ENCODE results near the gene SLFN12L. TPM values are rescaled to one million over a fixed set of nuclear protein-coding genes. Genes with fewer than 3 reads are reported as not detected.
"Not testable (repeated sequence)": the region's sequence is repeated elsewhere in the genome, so short reads cannot be mapped to it uniquely, and the experiment has no call there.

Gene SLFN12L
- total RNA-seq, 1 experiment from 2014 or later = not detected

- BruUV-seq (replicated peaks) = no TSS peak
- POLR2A ChIA-PET (ENCODE audit: unreplicated experiment) = no interaction called here
- intact Hi-C loops (cut with micrococcal nuclease; ENCODE audit: unreplicated experiment) = loop anchor here (10.0 kb wide), 1 partner anchor 94 kb away; the partner anchor contains the start of gene SLFN11
Observed at GRCh38 chr17:35468475-35468874, 69.0 kb downstream of the SLFN12L start.

DNA sequence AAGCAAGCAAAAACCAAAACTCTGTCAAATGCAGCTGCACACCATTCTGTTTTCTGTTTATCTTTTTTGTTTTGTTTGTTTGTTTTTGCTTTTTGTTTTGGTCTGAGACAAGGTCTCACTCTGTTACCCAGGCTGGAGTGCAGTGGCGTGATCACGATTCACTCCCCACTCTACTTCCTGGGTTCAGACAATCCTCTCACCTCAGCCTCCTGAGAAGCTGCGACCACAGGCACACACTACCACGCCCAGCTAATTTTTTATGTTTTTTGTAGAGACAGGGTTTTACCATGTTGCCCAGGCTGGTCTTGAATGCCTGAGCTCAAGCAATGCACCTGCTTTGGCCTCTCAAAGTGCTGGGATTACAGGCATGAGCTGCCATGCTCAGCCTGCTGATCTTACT, 69.7 kb downstream of the SLFN12L start:
- no peak for DNase-seq
- Histone ChIP-seq H3K27me3 (ENCODE audit: insufficient read depth, low read depth) (peaks cover 27% of the 10 kb centered on the region; the same call in 1 of the 2 replicates), H3K4me1 (replicated peaks; ENCODE audit: insufficient read depth) (no peaks in the 10 kb centered on the region), H3K4me2 (no peak overlapping the region), H2AFZ (no peak overlapping the region), H3K79me2 (ENCODE audit: low read depth) (no peaks in the 10 kb centered on the region), H3K9me3 (ENCODE audit: insufficient read depth, low read depth) (no peaks in the 10 kb centered on the region), H3F3A (ENCODE audit: insufficient read depth, low read depth) (no peaks in the 10 kb centered on the region), H4K20me1 (ENCODE audit: insufficient read depth) (no peaks in the 10 kb centered on the region), H3K36me3 (ENCODE audit: low read depth) (no peaks in the 10 kb centered on the region), H3K27ac (no peak overlapping the region), H3K4me3 (no peak overlapping the region), H3K9me2 (ENCODE audit: insufficient read depth) (no peaks in the 10 kb centered on the region)
- POLR2A ChIA-PET (ENCODE audit: unreplicated experiment) = no interaction called here
- intact Hi-C loops (cut with micrococcal nuclease; ENCODE audit: unreplicated experiment) = loop anchor here (10.0 kb wide), 1 partner anchor 93 kb away; the partner anchor contains the start of gene SLFN11
- no TSS peak for BruUV-seq (replicated peaks)
- TF ChIP-seq EZH2 (IDR thresholded peaks at IDR 0.05; ENCODE audit: low read depth) (no peak), CTCF (conservative IDR thresholded peaks at IDR 0.05) (no peak)
- CTCF ChIA-PET = no interaction called here

More at GRCh38 chr17:35468475-35468874, 69.0 kb downstream of the SLFN12L start:
- Histone ChIP-seq H4K20me1 (ENCODE audit: insufficient read depth) (no peaks in the 10 kb centered on the region), H3K9me3 (ENCODE audit: insufficient read depth, low read depth) (no peaks in the 10 kb centered on the region), H3K4me3 (no peak overlapping the region), H3K9me2 (ENCODE audit: insufficient read depth) (no peaks in the 10 kb centered on the region), H3K79me2 (ENCODE audit: low read depth) (no peaks in the 10 kb centered on the region), H2AFZ (no peak overlapping the region), H3K27me3 (ENCODE audit: insufficient read depth, low read depth) (peaks cover 26% of the 10 kb centered on the region; the same call in 1 of the 2 replicates), H3K4me1 (replicated peaks; ENCODE audit: insufficient read depth) (no peaks in the 10 kb centered on the region), H3K4me2 (no peak overlapping the region), H3F3A (ENCODE audit: insufficient read depth, low read depth) (no peaks in the 10 kb centered on the region), H3K36me3 (ENCODE audit: low read depth) (no peaks in the 10 kb centered on the region), H3K27ac (no peak overlapping the region)
- DNase-seq = no peak
- CTCF ChIA-PET = no interaction called here
- no peak for TF ChIP-seq EZH2 (IDR thresholded peaks at IDR 0.05; ENCODE audit: low read depth)
- no peak for TF ChIP-seq CTCF (conservative IDR thresholded peaks at IDR 0.05)

DNA sequence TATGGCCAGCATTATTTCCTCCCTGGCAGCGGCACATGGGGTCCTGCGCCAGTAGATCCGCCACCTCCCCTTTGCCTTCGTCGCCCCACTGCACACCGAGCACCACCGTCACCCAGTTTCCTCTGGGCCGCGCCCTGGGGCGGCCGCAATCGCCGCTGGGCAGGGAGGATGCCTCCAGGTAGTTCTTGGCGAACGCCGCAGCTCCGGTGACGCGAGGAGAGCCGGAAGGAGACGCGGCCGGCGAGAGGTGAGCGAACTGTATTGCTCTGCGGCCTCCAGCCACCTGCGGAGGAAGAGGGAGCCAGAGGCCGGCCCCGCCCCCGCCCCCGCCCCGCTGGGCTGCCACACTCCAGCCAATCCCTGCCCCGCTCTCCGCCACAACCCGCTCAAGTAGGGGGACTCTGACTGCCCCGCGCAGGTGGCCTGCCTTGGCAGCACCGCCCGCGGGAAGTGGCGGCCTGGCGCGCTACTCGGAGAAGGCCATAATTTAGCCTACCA, 77.1 kb downstream of the SLFN12L start:
- Histone ChIP-seq H3K4me3 (peak overlapping the region; percentile 47; the same call in 1 of the 2 replicates), H3K9me2 (ENCODE audit: insufficient read depth) (no peaks in the 10 kb centered on the region), H4K20me1 (ENCODE audit: insufficient read depth) (no peaks in the 10 kb centered on the region), H3K4me1 (replicated peaks; ENCODE audit: insufficient read depth) (no peaks in the 10 kb centered on the region), H3K4me2 (peak overlapping the region; percentile 81), H3K79me2 (ENCODE audit: low read depth) (no peaks in the 10 kb centered on the region), H3K9me3 (ENCODE audit: insufficient read depth, low read depth) (no peaks in the 10 kb centered on the region; the same call in 1 of the 2 replicates), H2AFZ (peak overlapping the region; percentile 70), H3K27me3 (ENCODE audit: insufficient read depth, low read depth) (peaks cover 24% of the 10 kb centered on the region; the same call in 1 of the 2 replicates), H3F3A (ENCODE audit: insufficient read depth, low read depth) (no peaks in the 10 kb centered on the region; the same call in 1 of the 2 replicates), H3K27ac (no peak overlapping the region), H3K36me3 (ENCODE audit: low read depth) (no peaks in the 10 kb centered on the region)
- peak; percentile 77 to 83 for DNase-seq
- POLR2A ChIA-PET (ENCODE audit: unreplicated experiment) = interaction anchor here (0.6 kb wide), 1 partner anchor 213 kb away, joined by 4 read pairs; no protein-coding TSS in a partner anchor
- CTCF ChIA-PET = no interaction called here
- no peak for TF ChIP-seq EZH2 (IDR thresholded peaks at IDR 0.05; ENCODE audit: low read depth)
- TF ChIP-seq CTCF (conservative IDR thresholded peaks at IDR 0.05) = no peak
- no TSS peak for BruUV-seq (replicated peaks)
- intact Hi-C loops (cut with micrococcal nuclease; ENCODE audit: unreplicated experiment) = loop anchor here (10.0 kb wide), 1 partner anchor 86 kb away; the partner anchor contains the start of gene SLFN11

DNA sequence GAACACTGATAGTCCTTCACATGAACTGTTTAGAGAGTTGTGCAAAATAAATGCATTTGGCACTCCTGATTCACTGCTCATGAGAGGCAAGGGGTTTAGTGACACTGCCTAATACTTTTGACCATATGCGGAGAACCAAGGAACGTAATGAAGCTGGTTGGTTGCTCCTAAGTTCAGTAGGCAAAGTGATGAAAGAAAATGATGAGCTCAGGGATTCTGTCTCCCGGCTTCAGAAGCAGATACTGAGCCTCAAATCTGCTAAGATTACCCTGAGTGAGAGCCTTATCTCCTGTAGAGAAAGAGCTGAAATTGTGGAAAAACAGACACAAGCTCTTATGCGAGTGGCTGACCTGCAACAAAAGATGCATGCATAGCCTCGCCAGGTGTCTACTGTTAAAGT, 83.4 kb downstream of the SLFN12L start:
- H3K79me2 ChIP-seq (ENCODE audit: low read depth); H3K27me3 ChIP-seq (ENCODE audit: insufficient read depth, low read depth); H3K36me3 ChIP-seq (ENCODE audit: low read depth); H3K9me3 ChIP-seq (ENCODE audit: insufficient read depth, low read depth); DNase-seq; H2AFZ ChIP-seq; H3K9me2 ChIP-seq (ENCODE audit: insufficient read depth); POLR2A ChIA-PET (ENCODE audit: unreplicated experiment); intact Hi-C loops (cut with micrococcal nuclease; ENCODE audit: unreplicated experiment); H3K27ac ChIP-seq; H3F3A ChIP-seq (ENCODE audit: insufficient read depth, low read depth); CTCF ChIA-PET; BruUV-seq (replicated peaks); H3K4me1 ChIP-seq (replicated peaks; ENCODE audit: insufficient read depth); H4K20me1 ChIP-seq (ENCODE audit: insufficient read depth); H3K4me2 ChIP-seq; H3K4me3 ChIP-seq: not testable (repeated sequence)
